K562 (cell line): ENCODE measurements around the gene GAPDHS.

Experiments used
- EZH2 ChIP-seq: IDR thresholded peaks from 2 replicates; pipeline ENCODE4 v1.6.1; 2012; ENCODE audit warnings: low read depth, mild to moderate bottlenecking, inconsistent platforms, low read length, borderline replicate concordance
- FOXM1 ChIP-seq, 2 experiments: fragments of 450-650 bp in 1 of 2; sonication (generic) in 1 of 2; formaldehyde crosslinking in 1 of 2; IDR thresholded peaks; 2 replicates each; pipeline versions ENCODE4 v1.6.1 to v1.9.0; 2017 to 2022; ENCODE audit warnings: low read depth in 2 of 2, mild to moderate bottlenecking in 2 of 2, missing genetic modification reagents in 1 of 2, moderate library complexity in 1 of 2
- HDAC3 ChIP-seq: fragments of 450-650 bp; IDR thresholded peaks from 2 replicates; pipeline ENCODE4 v1.6.1; 2018; ENCODE audit warnings: borderline replicate concordance, mild to moderate bottlenecking, moderate library complexity; ENCODE audit not compliant: partially characterized antibody
- IRF1 ChIP-seq: sonication (generic); formaldehyde crosslinking; IDR thresholded peaks from 2 replicates; pipeline ENCODE4 v1.8.0; 2022; ENCODE audit warnings: missing genetic modification reagents, mild to moderate bottlenecking, borderline replicate concordance
- MEF2A ChIP-seq: IDR thresholded peaks from 2 replicates; pipeline ENCODE4 v1.6.1; 2011; ENCODE audit warnings: low read depth, mild to moderate bottlenecking, low read length, moderate library complexity; ENCODE audit not compliant: control insufficient read depth
- NRF1 ChIP-seq, 2 experiments: fragments of 450-650 bp; IDR thresholded peaks in 1 of 2; conservative IDR thresholded peaks in 1 of 2; 2 replicates each; pipeline ENCODE4 v1.6.1; 2014; ENCODE audit warnings: mild to moderate bottlenecking in 2 of 2
- POLR2AphosphoS5 ChIP-seq: IDR thresholded peaks from 2 replicates; pipeline ENCODE4 v1.6.1; 2011; ENCODE audit warnings: mild to moderate bottlenecking, low read depth, low read length, moderate library complexity; ENCODE audit not compliant: control insufficient read depth, insufficient read depth
- SREBF2 ChIP-seq: sonication (generic); formaldehyde crosslinking; IDR thresholded peaks from 2 replicates; pipeline ENCODE4 v1.4.0; 2020; ENCODE audit warnings: mild to moderate bottlenecking, missing genetic modification reagents
- TRIM28 ChIP-seq: fragments of 450-650 bp; IDR thresholded peaks from 2 replicates; pipeline ENCODE4 v1.6.1; 2017

DNA sequence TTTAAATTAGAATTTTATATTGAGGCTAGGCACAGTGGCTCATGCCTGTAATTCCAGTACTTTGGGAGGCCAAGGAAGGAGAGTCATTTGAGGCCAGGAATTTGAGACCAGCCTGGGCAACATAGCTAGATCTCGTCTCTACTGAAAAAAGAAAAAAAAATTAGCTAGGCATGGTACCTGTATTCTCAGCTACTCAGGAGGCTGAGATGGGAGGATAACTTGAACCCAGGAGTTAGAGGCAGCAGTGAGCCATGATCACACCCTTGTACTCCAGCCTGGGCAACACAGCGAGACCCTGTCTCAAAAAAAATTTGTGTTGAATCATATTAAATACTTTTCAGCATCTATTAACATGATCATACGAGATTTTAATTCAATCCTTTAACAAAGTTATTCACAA is 57.6 kb downstream of the GAPDHS start:
- TF ChIP-seq SREBF2 (no peak), FOXM1 (IDR thresholded peaks at IDR 0.05; ENCODE audit: low read depth) (no peak), FOXM1 (CRISPR knock-in tag; IDR thresholded peaks at IDR 0.05; ENCODE audit: low read depth) (no peak), TRIM28 (no peak), EZH2 (no peak), MEF2A (no peak), IRF1 (CRISPR knock-in tag) (no peak), NRF1 (conservative IDR thresholded peaks at IDR 0.05 in 1 of 2, IDR thresholded peaks at IDR 0.05 in 1 of 2) (no peak), POLR2AphosphoS5 (no peak), HDAC3 (no peak)
